NCI-H345 treated with DMSO at 0.1 percent for 48 hours (cell line): Measurements from ENCODE around the gene PSG6.
"Not testable (repeated sequence)": the region's sequence is repeated elsewhere in the genome, so short reads cannot be mapped to it uniquely, and the experiment has no call there.

ENCODE experiments used
- DNase-seq: peaks from one replicate; lab custom pipeline; 2025; ENCODE audit not compliant: unreplicated experiment; lab: John Stamatoyannopoulos, UW

Gene PSG6

DNA sequence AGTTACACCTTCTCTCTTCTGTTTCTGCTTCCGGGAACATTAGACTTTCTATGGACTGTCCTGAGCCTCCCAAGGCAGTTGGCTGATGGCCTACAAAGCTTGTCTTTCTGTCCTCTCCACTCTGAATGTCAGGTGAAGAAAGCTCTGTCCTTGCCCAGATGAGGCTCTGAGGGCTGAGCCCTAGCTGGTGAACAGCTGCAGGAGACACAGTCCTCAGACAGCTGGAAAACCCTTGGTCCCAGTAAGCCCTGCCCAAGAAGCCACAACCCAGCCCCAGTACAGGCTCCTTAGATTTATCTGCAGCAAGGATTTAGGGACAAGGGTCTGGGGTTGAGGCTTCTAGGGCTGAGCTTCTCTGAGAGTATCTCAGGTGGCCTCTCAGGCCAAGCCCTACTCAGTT is 64.5 kb downstream of the PSG6 start:
- not testable (repeated sequence) for DNase-seq

DNA sequence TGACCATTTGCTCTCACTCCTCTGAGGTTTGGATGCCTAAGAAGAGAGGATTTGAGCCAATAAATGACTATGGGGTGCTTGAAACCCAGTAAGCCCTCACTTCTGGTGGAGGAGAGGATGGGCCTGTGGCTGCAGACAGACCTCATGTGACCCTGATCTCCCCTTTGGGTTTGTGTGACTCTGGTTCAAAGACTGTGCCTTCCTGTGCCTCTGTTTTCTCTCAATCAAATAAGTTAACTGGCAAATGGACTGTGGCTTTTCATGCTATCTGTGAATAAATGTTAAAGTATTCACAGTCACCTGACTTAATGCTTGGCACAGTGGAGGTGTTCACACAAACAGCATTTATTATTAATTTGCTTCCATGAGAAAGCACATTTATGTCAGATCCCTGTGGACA is 64.9 kb downstream of the PSG6 start:
- DNase-seq: not testable (repeated sequence)
